Astrocyte of the cerebellum (primary cell): ENCODE results near the gene HECTD3.
"Not testable (repeated sequence)": the region's sequence is repeated elsewhere in the genome, so short reads cannot be mapped to it uniquely, and the experiment has no call there.

Source experiments
- DNase-seq: peaks from one replicate; pipeline ENCODE4 v3.0.0-alpha.2; 2011; ENCODE audit warnings: low read depth
- H3K4me3 ChIP-seq: 2 replicates; pipeline ENCODE4 v1.5.1; 2011; ENCODE audit warnings: mild to moderate bottlenecking, low read depth, low read length, moderate library complexity
- in situ Hi-C: cut with HindIII; loops from 2 replicates; pipeline ENCODE4 v1.10.0; 2017; ENCODE audit warnings: low sequenced_read_pairs
- TF ChIP-seq, protein P1 (sequence below): IDR thresholded peaks from 2 replicates; pipeline ENCODE4 v1.5.1; 2012; ENCODE audit warnings: low read length, low read depth, moderate library complexity, mild to moderate bottlenecking; ENCODE audit errors: missing control alignments

HECTD3 gene

GRCh38 chr1:44995467-44996238, 15.5 kb downstream of the HECTD3 start:
- in situ Hi-C loops, result no loop called here
- no peak overlapping the region for H3K4me3 ChIP-seq
- no peak for DNase-seq
- TF ChIP-seq, protein P1, sequence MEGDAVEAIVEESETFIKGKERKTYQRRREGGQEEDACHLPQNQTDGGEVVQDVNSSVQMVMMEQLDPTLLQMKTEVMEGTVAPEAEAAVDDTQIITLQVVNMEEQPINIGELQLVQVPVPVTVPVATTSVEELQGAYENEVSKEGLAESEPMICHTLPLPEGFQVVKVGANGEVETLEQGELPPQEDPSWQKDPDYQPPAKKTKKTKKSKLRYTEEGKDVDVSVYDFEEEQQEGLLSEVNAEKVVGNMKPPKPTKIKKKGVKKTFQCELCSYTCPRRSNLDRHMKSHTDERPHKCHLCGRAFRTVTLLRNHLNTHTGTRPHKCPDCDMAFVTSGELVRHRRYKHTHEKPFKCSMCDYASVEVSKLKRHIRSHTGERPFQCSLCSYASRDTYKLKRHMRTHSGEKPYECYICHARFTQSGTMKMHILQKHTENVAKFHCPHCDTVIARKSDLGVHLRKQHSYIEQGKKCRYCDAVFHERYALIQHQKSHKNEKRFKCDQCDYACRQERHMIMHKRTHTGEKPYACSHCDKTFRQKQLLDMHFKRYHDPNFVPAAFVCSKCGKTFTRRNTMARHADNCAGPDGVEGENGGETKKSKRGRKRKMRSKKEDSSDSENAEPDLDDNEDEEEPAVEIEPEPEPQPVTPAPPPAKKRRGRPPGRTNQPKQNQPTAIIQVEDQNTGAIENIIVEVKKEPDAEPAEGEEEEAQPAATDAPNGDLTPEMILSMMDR, result no peak

DNA sequence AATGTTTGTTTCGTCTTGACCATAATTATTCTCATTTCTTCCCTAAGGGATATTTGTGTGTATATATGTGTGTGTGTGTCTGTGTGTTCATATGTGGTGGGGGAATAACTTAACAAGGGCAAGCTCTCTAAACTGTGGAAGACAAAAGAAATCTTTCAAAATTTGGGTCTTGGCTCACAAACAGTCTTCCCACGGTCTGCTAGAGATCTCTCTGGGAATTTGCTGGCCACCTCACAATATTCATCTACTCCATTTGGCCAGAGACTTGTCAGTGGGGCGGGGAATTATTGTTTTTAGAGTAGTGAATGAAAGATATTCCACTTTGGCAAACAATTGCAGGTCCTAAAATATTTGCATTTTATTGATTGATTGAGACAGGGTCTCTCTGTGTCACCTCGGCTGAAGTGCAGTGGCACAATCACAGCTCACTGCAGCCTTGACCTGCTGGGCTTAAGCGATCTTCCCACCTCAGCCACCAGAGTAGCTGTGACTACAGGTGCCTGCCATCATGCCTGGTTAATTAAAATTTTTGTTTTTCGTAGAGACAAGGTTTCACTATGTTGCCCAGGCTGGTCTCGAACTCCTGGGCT, 16.7 kb downstream of the HECTD3 start:
- TF ChIP-seq, protein P1, result no peak
- no peak for DNase-seq
- H3K4me3 ChIP-seq, result no peak overlapping the region
- in situ Hi-C loops, result no loop called here

- TF ChIP-seq, protein P1, result no peak
- no peak for DNase-seq
- in situ Hi-C loops, result no loop called here
- H3K4me3 ChIP-seq, result no peak overlapping the region
These were observed 22.5 kb downstream of the HECTD3 start for GRCh38 chr1:44988531-44989156.

DNA sequence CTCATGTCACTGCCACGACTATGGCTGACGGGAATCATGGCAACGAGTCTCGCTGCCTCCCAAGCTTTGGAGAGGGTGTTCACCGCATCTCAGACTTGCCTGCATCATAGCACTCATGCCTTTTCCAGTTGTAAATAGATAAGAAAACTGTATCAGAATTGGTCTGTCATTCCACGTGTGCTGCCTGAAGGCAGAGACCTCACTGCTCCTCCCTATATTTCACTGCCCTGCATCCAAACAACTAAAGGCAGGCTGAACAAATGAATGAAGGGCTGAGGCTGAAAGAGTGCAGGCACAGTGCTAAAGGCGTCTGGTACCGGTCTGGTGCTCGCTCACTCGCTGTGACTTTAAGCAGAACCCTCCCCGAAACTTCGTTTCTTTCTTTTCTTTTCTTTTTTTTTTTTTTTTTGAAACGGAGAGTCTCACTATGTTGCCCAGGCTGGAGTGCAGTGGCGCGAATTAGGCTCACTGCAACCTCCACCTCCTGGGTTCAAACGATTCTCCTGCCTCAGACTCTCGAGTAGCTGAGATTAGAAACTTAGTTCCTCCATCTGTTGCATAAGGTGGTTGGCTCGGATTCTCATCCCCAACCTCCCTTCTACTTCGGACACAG, 25.3 kb downstream of the HECTD3 start:
- in situ Hi-C loops, result no loop called here
- H3K4me3 ChIP-seq, result peak overlapping the region; percentile 69
- no peak for DNase-seq
- TF ChIP-seq, protein P1, result no peak

DNA sequence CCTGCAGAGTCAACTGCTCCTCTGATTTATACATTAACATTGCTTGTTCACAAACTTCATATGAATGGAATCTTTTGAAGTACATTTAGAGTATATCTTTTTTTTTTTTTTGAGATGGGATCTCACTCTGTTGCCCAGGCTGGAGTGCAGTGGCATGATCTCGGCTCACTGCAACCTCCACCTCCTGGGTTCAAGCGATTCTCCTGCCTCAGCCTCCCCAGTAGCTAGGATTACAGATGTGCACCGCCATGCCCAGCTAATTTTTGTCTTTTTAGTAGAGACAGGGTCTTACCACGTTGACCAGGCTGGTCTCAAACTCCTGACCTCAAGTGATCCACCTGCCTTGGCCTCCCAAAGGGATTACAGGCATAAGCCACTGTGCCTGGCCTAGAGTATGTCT, 33.8 kb downstream of the HECTD3 start:
- in situ Hi-C loops, result not testable (repeated sequence)

DNA sequence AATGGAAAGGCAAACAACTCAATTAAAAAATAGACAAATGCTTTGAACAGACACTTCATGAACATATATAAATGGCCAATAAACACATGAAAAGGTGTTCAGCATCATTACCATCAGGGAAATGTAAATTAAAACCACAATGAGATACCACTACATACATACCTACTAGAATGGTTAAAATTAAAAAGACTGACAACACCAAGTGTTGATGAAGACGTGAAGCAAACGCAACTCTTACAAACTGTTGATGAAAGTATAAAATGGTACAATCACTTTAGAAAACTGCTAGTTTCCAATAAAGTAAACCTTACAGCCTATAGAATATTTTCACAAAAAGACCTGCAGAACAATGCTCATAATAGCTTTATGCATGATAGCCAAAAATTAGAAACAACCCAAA, 34.9 kb downstream of the HECTD3 start:
- TF ChIP-seq, protein P1, result no peak
- no peak for DNase-seq
- no peak overlapping the region for H3K4me3 ChIP-seq
- in situ Hi-C loops, result no loop called here

More for the DNA sequence above, 33.8 kb downstream of the HECTD3 start:
- not testable (repeated sequence) for H3K4me3 ChIP-seq, DNase-seq

- DNase-seq, result no peak
- in situ Hi-C loops, result no loop called here
- TF ChIP-seq, protein P1, result no peak
- no peak overlapping the region for H3K4me3 ChIP-seq
These were observed 37.5 kb downstream of the HECTD3 start for GRCh38 chr1:44973645-44974044.
